Karpas-422 (cell line): ENCODE measurements around the gene GZF1. TPM values are rescaled to one million over a fixed set of nuclear protein-coding genes. Genes with fewer than 3 reads are reported as not detected.

Experiments used
- DNase-seq: peaks from one replicate; pipeline ENCODE4 v3.0.0-alpha.2; 2015
- H2AFZ ChIP-seq: fragments of 200-600 bp; sonication (generic); 2 replicates; pipeline ENCODE4 v1.6.1; 2014; ENCODE audit warnings: antibody characterized with exemption, low read length, mixed read lengths
- H3K27ac ChIP-seq: fragments of 200-600 bp; sonication (generic); 2 replicates; pipeline ENCODE4 v1.5.1; 2014; ENCODE audit warnings: mild to moderate bottlenecking, low read length, moderate library complexity
- H3K27me3 ChIP-seq: fragments of 200-600 bp; sonication (generic); 2 replicates; pipeline ENCODE4 v1.6.1; 2014; ENCODE audit warnings: low read length, mixed read lengths
- H3K36me3 ChIP-seq: fragments of 200-600 bp; sonication (generic); 2 replicates; pipeline ENCODE4 v1.6.1; 2014; ENCODE audit warnings: low read length, mixed read lengths; ENCODE audit not compliant: insufficient read depth
- H3K4me1 ChIP-seq: fragments of 200-600 bp; sonication (generic); 2 replicates; pipeline ENCODE4 v1.6.1; 2014; ENCODE audit warnings: mild to moderate bottlenecking, low read length, mixed read lengths
- H3K4me2 ChIP-seq: fragments of 200-600 bp; sonication (generic); 2 replicates; pipeline ENCODE4 v1.6.1; 2014; ENCODE audit warnings: low read length, low read depth, mild to moderate bottlenecking; ENCODE audit not compliant: poor library complexity, severe bottlenecking
- H3K4me3 ChIP-seq: fragments of 200-600 bp; sonication (generic); 2 replicates; pipeline ENCODE4 v1.5.1; 2014; ENCODE audit warnings: mild to moderate bottlenecking, antibody characterized with exemption, low read length, mixed read lengths
- H3K79me2 ChIP-seq: fragments of 200-600 bp; sonication (generic); 2 replicates; pipeline ENCODE4 v1.6.1; 2014; ENCODE audit warnings: mild to moderate bottlenecking, low read length, mixed read lengths
- H3K9ac ChIP-seq: fragments of 200-600 bp; sonication (generic); 2 replicates; pipeline ENCODE4 v1.6.0; 2014; ENCODE audit warnings: low read length
- H3K9me2 ChIP-seq: fragments of 200-600 bp; sonication (generic), shearing (Covaris generic); replicated peaks from 2 replicates; pipeline ENCODE4 v1.6.0; 2014; ENCODE audit warnings: mild to moderate bottlenecking, low read length, moderate library complexity; ENCODE audit not compliant: insufficient read depth
- H3K9me3 ChIP-seq: fragments of 300-700, 200-600 bp; sonication (generic); 2 replicates; pipeline ENCODE4 v1.6.1; 2014; ENCODE audit warnings: low read length, mixed read lengths
- H4K20me1 ChIP-seq: fragments of 200-600 bp; sonication (generic); 2 replicates; pipeline ENCODE4 v1.6.1; 2014; ENCODE audit warnings: mild to moderate bottlenecking, antibody characterized with exemption, low read length, low read depth; ENCODE audit not compliant: insufficient read depth
- total RNA-seq: library from RNA; depleted of rRNA; stranded (reverse); fragments of >200 nt; shearing (Covaris generic); gene quantifications from 2 replicates; pipeline ENCODE4 v1.2.3, GENCODE V29; 2014; ENCODE audit warnings: low replicate concordance

Gene GZF1
- total RNA-seq, 1 experiment from 2014 or later: 41.4 TPM

- H3K36me3 ChIP-seq: peaks cover 69% of the 10 kb centered on the region
- peaks cover 43% of the 10 kb centered on the region for H3K4me1 ChIP-seq
- peaks cover 26% of the 10 kb centered on the region; the same call in 1 of the 2 replicates for H4K20me1 ChIP-seq
- no peak overlapping the region for H3K27ac ChIP-seq
- no peak overlapping the region for H3K4me3 ChIP-seq
- no peak overlapping the region for H3K9ac ChIP-seq
- H3K79me2 ChIP-seq: peaks cover 84% of the 10 kb centered on the region
- H3K9me2 ChIP-seq: no peaks in the 10 kb centered on the region
- no peak overlapping the region for H2AFZ ChIP-seq
- no peaks in the 10 kb centered on the region for H3K27me3 ChIP-seq
- DNase-seq: no peak
- no peaks in the 10 kb centered on the region for H3K9me3 ChIP-seq
- H3K4me2 ChIP-seq: peak overlapping the region; percentile 57
Observed at GRCh38 chr20:23367770-23368169, 5.8 kb downstream of the GZF1 start.

- no peaks in the 10 kb centered on the region for H3K9me3 ChIP-seq
- H3K27me3 ChIP-seq: no peaks in the 10 kb centered on the region
- no peak overlapping the region for H3K9ac ChIP-seq
- peaks cover 80% of the 10 kb centered on the region for H3K79me2 ChIP-seq
- H3K4me2 ChIP-seq: no peak overlapping the region
- no peaks in the 10 kb centered on the region for H3K9me2 ChIP-seq
- H3K4me3 ChIP-seq: no peak overlapping the region
- no peak for DNase-seq
- H3K36me3 ChIP-seq: peaks cover 72% of the 10 kb centered on the region
- peaks cover 18% of the 10 kb centered on the region; the same call in 1 of the 2 replicates for H4K20me1 ChIP-seq
- H3K4me1 ChIP-seq: peaks cover 35% of the 10 kb centered on the region
- H3K27ac ChIP-seq: no peak overlapping the region
- H2AFZ ChIP-seq: no peak overlapping the region
Observed at GRCh38 chr20:23368316-23369071, 6.5 kb downstream of the GZF1 start.

GRCh38 chr20:23369072-23369823 lies 7.3 kb downstream of the GZF1 start:
- Histone ChIP-seq H3K27me3 (no peaks in the 10 kb centered on the region), H4K20me1 (peaks cover 13% of the 10 kb centered on the region; the same call in 1 of the 2 replicates), H3K79me2 (peaks cover 79% of the 10 kb centered on the region), H3K9me3 (no peaks in the 10 kb centered on the region), H3K36me3 (peaks cover 78% of the 10 kb centered on the region), H2AFZ (no peak overlapping the region), H3K9ac (no peak overlapping the region), H3K4me3 (no peak overlapping the region), H3K9me2 (no peaks in the 10 kb centered on the region), H3K4me2 (no peak overlapping the region), H3K4me1 (peaks cover 28% of the 10 kb centered on the region), H3K27ac (no peak overlapping the region)
- DNase-seq: no peak

- H3K27ac ChIP-seq: no peak overlapping the region
- DNase-seq: no peak
- H3K36me3 ChIP-seq: peaks cover 72% of the 10 kb centered on the region
- H3K79me2 ChIP-seq: peaks cover 76% of the 10 kb centered on the region
- peaks cover 10% of the 10 kb centered on the region; the same call in 1 of the 2 replicates for H4K20me1 ChIP-seq
- H3K9ac ChIP-seq: no peak overlapping the region
- H3K4me1 ChIP-seq: peaks cover 23% of the 10 kb centered on the region
- H2AFZ ChIP-seq: no peak overlapping the region
- H3K9me3 ChIP-seq: no peaks in the 10 kb centered on the region
- no peaks in the 10 kb centered on the region for H3K9me2 ChIP-seq
- no peaks in the 10 kb centered on the region for H3K27me3 ChIP-seq
- H3K4me3 ChIP-seq: no peak overlapping the region
- H3K4me2 ChIP-seq: no peak overlapping the region
Observed at GRCh38 chr20:23370274-23370673, 8.3 kb downstream of the GZF1 start.

- H2AFZ ChIP-seq: no peak overlapping the region
- peaks cover 76% of the 10 kb centered on the region for H3K79me2 ChIP-seq
- H3K9me3 ChIP-seq: no peaks in the 10 kb centered on the region
- no peak for DNase-seq
- H3K4me3 ChIP-seq: no peak overlapping the region
- no peaks in the 10 kb centered on the region for H3K27me3 ChIP-seq
- peaks cover 20% of the 10 kb centered on the region for H3K4me1 ChIP-seq
- H3K36me3 ChIP-seq: peaks cover 78% of the 10 kb centered on the region
- no peak overlapping the region for H3K4me2 ChIP-seq
- peaks cover 8% of the 10 kb centered on the region; the same call in 1 of the 2 replicates for H4K20me1 ChIP-seq
- no peak overlapping the region for H3K27ac ChIP-seq
- no peaks in the 10 kb centered on the region for H3K9me2 ChIP-seq
- no peak overlapping the region for H3K9ac ChIP-seq
Observed at GRCh38 chr20:23370873-23371272, 8.9 kb downstream of the GZF1 start.

- no peaks in the 10 kb centered on the region for H3K9me3 ChIP-seq
- no peak overlapping the region for H2AFZ ChIP-seq
- no peak overlapping the region for H3K9ac ChIP-seq
- peaks cover 75% of the 10 kb centered on the region for H3K79me2 ChIP-seq
- H3K4me1 ChIP-seq: peaks cover 14% of the 10 kb centered on the region
- H4K20me1 ChIP-seq: peaks cover 4% of the 10 kb centered on the region; the same call in 1 of the 2 replicates
- no peak overlapping the region for H3K4me3 ChIP-seq
- H3K9me2 ChIP-seq: no peaks in the 10 kb centered on the region
- no peak for DNase-seq
- no peak overlapping the region for H3K27ac ChIP-seq
- peaks cover 84% of the 10 kb centered on the region for H3K36me3 ChIP-seq
- no peaks in the 10 kb centered on the region for H3K27me3 ChIP-seq
- H3K4me2 ChIP-seq: no peak overlapping the region
Observed at GRCh38 chr20:23371496-23371895, 9.5 kb downstream of the GZF1 start.

GRCh38 chr20:23374441-23374840 lies 12.5 kb downstream of the GZF1 start:
- no peak overlapping the region for H3K27ac ChIP-seq
- no peak overlapping the region for H3K4me3 ChIP-seq
- H3K36me3 ChIP-seq: peaks cover 78% of the 10 kb centered on the region
- no peaks in the 10 kb centered on the region for H4K20me1 ChIP-seq
- no peak for DNase-seq
- H3K27me3 ChIP-seq: no peaks in the 10 kb centered on the region
- no peak overlapping the region for H2AFZ ChIP-seq
- no peak overlapping the region for H3K9ac ChIP-seq
- no peaks in the 10 kb centered on the region for H3K9me2 ChIP-seq
- H3K9me3 ChIP-seq: no peaks in the 10 kb centered on the region
- H3K4me1 ChIP-seq: no peaks in the 10 kb centered on the region
- peaks cover 57% of the 10 kb centered on the region for H3K79me2 ChIP-seq
- H3K4me2 ChIP-seq: no peak overlapping the region

GRCh38 chr20:23375827-23376226 lies 13.8 kb downstream of the GZF1 start:
- no peaks in the 10 kb centered on the region for H3K9me2 ChIP-seq
- peaks cover 50% of the 10 kb centered on the region for H3K79me2 ChIP-seq
- H4K20me1 ChIP-seq: no peaks in the 10 kb centered on the region
- no peak overlapping the region for H3K4me3 ChIP-seq
- no peak overlapping the region for H2AFZ ChIP-seq
- no peaks in the 10 kb centered on the region for H3K27me3 ChIP-seq
- H3K27ac ChIP-seq: no peak overlapping the region
- no peak overlapping the region for H3K9ac ChIP-seq
- no peaks in the 10 kb centered on the region for H3K4me1 ChIP-seq
- H3K36me3 ChIP-seq: peaks cover 75% of the 10 kb centered on the region
- DNase-seq: no peak
- no peak overlapping the region for H3K4me2 ChIP-seq
- no peaks in the 10 kb centered on the region for H3K9me3 ChIP-seq
